Measurements from ENCODE around the gene CFAP90.

- TF ChIP-seq CTCF (IDR thresholded peaks at IDR 0.05; ENCODE audit: low read depth, low read length): no peak
- TF ChIP-seq EZH2phosphoT487 (IDR thresholded peaks at IDR 0.05; ENCODE audit: low read depth): no peak
Observed at GRCh38 chr5:7873216-7873615, 22.3 kb upstream of the CFAP90 start.

All from OCI-LY3 (cell line).